ENCODE measurements around the gene P4HB.

The P4HB gene

GRCh38 chr17:81895400-81895799 lies 35.1 kb upstream of the P4HB start:
- no peak for DNase-seq

- no peak for DNase-seq
Observed at GRCh38 chr17:81891303-81891552, 30.9 kb upstream of the P4HB start.

GRCh38 chr17:81890447-81891302 lies 30.3 kb upstream of the P4HB start:
- DNase-seq: no peak

GRCh38 chr17:81889602-81890001 lies 29.3 kb upstream of the P4HB start:
- DNase-seq: no peak

- DNase-seq: no peak
Observed at GRCh38 chr17:81888988-81889595, 28.8 kb upstream of the P4HB start.

GRCh38 chr17:81888105-81888987 lies 28.0 kb upstream of the P4HB start:
- no peak for DNase-seq

GRCh38 chr17:81885869-81886548 lies 25.7 kb upstream of the P4HB start:
- DNase-seq: no peak

- DNase-seq: no peak
Observed at GRCh38 chr17:81885454-81885853, 25.1 kb upstream of the P4HB start.

GRCh38 chr17:81884968-81885367 lies 24.6 kb upstream of the P4HB start:
- no peak for DNase-seq

- no peak for DNase-seq
Observed at GRCh38 chr17:81884520-81884919, 24.2 kb upstream of the P4HB start.

- no peak for DNase-seq
Observed at GRCh38 chr17:81879121-81879520, 18.8 kb upstream of the P4HB start.

GRCh38 chr17:81878294-81878693 lies 18.0 kb upstream of the P4HB start:
- DNase-seq: no peak

GRCh38 chr17:81877569-81877968 lies 17.2 kb upstream of the P4HB start:
- no peak for DNase-seq

- DNase-seq: no peak
Observed at GRCh38 chr17:81871387-81872230, 11.3 kb upstream of the P4HB start.

GRCh38 chr17:81870981-81871386 lies 10.6 kb upstream of the P4HB start, which contains the start of gene ARHGDIA:
Gene ARHGDIA, minus strand, starts transcription at chr17:81871337. Its CDS starts 1,407 bp downstream, at chr17:81869930.
- peak; percentile 25 for DNase-seq

- DNase-seq: no peak
Observed at GRCh38 chr17:81870131-81870980, 10.0 kb upstream of the P4HB start.

- DNase-seq: no peak
Observed at GRCh38 chr17:81869221-81870130, 9.1 kb upstream of the P4HB start.

GRCh38 chr17:81868674-81869220 lies 8.4 kb upstream of the P4HB start:
- no peak for DNase-seq

GRCh38 chr17:81867991-81868673 lies 7.8 kb upstream of the P4HB start:
- no peak for DNase-seq
